Measurements from ENCODE around the gene HOXB9.

Gene HOXB9

DNA sequence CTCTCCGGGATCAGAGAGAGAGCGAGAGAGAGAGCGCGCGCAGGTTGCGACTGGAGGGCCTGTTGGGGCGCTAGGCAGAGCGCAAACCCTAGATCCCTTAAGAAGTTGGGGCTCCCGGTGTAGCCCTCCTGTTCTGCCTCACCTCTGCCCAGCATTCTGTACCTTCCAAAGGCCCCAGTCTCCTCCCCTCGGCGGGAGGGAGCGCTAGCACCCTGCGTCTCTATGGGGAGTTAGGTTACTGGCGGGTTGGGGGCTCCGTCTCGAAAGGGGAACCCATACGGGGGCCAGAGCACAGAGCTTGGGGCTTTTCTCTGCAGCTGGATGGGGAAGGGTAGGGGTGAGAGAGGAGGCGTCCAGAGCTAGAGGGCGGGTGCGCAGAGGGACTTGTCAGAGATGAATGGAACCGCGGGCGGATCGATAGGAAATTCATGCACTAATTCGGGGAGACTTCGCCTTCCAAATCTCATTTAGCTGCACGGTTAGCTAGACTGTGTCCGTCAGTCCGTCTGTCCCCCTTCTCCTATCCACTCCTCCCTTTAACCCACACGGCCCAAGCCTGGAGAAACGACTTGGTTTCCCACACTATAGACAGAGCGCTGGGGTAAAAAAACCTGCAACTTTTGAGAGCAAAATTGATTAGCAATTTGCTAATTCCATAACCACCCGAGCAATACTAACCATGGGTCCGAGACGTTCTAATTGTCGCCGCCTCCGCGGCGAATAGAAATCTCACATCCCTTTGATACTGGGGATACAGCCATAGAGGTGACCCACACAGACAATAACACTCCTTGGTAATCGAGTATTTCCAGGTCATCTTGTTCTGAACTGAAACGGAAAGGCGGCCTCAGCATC, 47.3 kb downstream of the HOXB9 start:
- DNase-seq: no peak

DNA sequence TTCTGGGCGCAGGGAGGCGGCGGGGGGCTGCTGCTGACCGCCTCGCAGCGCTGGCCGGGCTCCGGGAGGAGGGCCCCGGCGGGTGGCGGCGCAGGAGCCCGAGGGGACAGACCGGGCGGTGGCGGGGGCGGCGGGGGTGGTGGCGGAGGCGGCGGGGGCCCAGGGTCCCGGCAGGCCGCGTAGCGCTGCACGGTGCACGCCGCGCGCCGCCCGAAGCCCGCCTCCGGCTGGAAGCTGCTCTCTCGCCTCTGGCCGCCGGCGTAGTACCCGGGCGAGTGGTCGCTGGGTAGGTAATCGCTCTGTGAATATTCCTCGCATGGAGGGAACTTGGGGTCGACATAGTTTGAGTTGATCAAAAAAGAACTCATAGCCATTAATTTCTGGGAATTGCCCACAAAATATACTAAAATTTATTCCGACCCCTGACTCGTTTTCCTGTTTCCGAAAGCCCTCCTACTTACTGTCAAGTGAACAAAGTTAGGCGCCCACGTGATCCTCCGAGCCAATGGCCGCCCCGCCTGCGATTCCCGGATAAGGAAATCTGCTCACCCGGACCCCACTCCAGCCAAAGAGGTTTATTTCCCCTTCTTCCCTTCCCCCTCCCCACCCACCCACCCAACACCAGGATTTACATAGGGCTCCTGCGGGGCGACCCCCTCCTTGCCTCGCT, 48.1 kb downstream of the HOXB9 start, which contains the start of gene HOXB4:
HOXB4 (minus strand) TSS at position 405 of the 670 bp plus-strand sequence; CDS start at position 374, 31 bp downstream.
- peak; percentile 71 for DNase-seq

DNA sequence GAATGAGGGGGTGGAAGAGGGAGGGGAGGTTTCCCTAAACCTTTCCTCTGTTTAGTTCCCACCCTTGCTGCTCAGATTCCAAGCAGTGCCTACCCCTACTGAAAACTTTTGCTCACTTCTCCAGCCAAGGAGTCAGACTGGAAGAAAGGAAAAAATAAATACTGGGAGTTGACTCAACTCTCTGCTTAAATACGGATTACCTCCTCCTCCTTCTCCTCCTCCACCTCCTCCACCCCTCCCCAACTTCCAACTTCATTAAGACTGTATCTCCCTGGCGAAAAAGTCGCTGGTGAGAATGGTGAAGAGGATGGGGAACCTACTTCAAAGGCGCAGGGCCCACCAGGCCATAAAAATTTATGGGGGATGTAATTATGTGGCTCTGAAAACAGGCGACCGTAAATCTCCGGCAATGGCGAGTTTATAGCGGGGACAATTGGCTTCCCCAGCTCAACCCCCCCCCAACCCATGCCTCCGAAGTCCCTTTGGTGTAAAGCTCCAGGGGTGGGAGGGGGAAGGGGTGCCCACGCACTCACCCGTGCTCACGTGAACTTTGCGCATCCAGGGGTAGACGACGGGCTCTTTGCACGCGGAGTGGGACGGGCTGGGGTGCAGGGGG, 48.7 kb downstream of the HOXB9 start:
- no peak for DNase-seq

DNA sequence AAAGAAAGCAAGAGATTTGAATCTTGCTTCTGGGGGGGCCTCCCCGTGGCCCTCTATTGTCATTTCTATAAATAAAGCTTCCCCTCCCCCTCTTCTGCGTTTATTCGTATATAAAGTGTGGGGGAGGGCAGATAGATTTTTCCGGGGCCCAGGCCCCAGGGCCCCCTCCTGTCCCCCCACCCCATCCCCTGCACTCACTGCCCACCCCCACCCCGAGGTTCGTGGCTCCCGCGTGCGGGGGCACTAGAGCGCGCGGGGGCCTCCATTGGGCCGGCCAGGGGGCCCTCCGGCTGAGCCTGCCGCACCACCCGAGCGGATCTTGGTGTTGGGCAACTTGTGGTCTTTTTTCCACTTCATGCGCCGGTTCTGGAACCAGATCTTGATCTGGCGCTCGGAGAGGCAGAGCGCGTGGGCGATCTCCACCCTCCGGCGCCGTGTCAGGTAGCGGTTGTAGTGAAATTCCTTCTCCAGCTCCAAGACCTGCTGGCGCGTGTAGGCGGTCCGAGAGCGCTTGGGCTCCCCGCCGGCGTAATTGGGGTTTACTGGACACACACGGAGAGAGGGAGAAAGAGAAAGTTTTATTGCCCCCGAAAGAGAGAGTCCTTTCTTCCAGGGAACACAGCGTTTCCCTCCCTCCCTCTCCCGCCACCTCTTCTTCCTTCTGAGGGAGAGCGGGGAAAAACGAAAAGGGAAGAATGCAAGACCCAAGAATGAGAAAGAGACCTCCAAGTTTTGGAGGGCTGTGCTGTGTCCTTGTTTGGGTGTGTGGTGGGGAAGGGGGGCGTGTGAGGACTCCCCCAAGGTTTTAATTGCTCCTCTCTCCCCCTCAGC, 49.5 kb downstream of the HOXB9 start:
- no peak for DNase-seq

DNA sequence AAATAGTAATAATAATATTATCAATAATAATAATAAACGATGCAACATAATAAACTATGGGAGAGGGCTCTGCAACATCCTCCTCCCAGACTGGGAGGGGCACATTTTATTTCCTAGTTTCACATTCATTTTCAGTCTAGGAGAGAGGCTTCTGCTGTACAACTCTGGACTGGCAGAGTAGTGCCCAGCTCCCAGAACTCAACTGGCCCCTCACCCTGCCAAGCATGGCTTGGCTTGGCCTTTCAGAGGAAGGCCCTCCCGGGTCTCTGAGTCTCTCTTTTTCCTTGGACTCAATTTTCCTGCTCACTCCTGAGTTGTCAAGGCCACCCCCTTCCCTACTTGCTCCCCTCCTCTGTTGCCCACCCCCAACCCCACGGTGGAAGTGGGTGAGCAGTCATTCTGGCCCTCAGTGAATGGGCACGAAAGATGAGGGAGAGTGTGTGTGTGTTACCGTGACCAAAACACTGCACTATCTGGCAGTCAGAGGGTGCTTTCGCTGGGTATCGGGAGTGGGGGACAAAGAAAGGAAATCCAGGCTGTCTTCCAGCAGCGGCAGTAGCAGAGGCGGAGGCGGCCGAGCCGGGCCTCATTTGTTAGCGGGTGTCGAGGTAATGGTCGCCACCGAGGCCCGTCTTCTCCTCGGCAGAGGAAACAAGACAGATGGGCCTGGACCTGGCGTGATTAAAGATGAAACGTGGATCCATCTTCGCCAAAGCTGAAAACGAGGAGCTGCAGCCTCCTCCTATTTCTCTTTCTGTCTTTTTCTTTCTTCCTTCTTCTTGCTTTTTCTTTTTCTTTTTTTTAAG, 50.3 kb downstream of the HOXB9 start:
- no peak for DNase-seq

DNA sequence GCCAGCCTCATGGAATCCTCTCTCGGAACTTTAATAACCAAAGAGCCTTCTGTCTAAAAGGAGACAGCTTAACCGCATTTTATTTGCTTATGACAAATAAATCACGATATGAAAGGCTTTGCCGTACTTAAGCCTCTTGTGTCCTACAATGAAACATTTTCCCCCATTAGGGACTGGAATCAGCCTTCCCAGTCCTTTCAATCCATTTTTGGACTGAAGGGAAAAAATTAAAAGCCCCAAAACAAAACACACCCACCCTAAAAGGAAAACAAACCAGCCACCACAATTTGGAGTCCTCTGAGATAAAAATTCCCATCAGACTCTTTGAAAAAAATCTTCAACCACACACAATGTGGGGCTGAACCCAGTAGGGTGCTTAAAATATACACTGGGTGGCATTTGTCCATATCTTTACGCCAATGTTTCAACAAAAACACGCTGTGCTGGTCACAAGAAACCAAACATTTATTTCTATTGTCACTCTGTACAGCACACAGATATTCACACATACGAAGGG, 51.0 kb downstream of the HOXB9 start:
- no peak for DNase-seq

DNA sequence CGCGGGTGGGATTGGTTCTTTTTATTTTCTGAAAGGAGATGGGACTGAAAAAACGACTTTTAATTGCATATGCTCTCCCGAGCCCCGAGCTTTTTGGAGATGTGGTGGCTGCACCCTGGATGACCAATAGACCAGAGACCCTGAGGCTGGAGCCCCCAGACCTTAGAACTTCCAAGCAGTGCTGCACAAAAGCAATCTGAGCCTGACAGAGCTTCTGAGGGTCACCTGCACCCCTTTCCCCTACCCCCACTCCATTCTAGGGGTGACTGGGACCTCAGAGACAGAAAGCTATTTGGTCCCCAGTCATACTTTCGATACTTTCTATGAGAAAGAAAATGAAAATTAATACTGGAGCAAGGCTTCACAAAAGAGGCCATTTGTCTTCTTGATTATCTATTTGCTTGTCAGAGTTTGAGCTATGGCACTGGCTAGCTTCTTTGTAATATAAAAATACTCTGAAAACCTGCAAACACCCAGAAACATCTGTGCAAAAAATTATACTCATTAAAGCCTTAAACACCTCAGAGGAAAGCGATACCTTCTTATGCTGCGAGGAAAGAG, 51.6 kb downstream of the HOXB9 start:
- no peak for DNase-seq

DNA sequence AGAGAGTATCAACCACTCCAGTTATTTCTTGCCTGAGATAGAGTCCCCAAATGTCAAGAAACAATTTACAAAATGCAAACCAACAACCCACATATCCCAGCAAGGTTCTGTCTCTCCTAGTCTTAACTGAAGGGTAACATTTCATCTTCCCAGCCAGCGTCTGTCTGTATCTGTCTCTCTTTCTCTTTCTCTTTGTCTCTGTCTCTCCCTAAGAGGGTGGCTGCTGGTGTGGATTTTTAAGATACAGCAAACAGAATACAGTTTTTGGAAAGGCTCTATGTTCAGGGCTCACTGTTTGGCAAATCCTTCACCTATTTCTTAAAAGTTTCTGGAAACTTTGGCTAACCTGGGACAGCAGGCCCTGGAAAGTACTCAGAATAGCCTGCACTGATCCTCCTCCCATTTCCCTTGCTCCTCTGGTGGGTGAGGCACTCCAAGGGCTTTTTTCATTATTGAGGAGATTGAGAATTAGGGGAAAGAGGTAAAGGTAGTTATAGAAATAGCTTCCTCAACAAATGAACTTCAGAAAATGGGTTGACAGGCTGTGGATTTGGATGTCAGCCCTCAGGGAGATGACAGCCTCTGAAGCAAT, 54.2 kb downstream of the HOXB9 start:
- no peak for DNase-seq

All from CD4-positive, alpha-beta T cell treated with Interleukin-4 for 4 hours (primary cell).